Measurements from ENCODE around the gene TRIM32.

Gene TRIM32

GRCh38 chr9:116646661-116647514 is 40.2 kb upstream of the TRIM32 start:
- no peak overlapping the region for H3K4me3 ChIP-seq (ENCODE audit: low read depth, low read length)
- TF ChIP-seq CTCF (IDR thresholded peaks at IDR 0.05; ENCODE audit: borderline replicate concordance, insufficient read depth, low read depth, low read length), result peak; percentile 50

GRCh38 chr9:116647515-116647809 is 39.6 kb upstream of the TRIM32 start:
- TF ChIP-seq CTCF (IDR thresholded peaks at IDR 0.05; ENCODE audit: borderline replicate concordance, insufficient read depth, low read depth, low read length), result no peak
- H3K4me3 ChIP-seq (ENCODE audit: low read depth, low read length), result no peak overlapping the region

GRCh38 chr9:116653348-116654058 is 33.6 kb upstream of the TRIM32 start:
- no peak for TF ChIP-seq CTCF (IDR thresholded peaks at IDR 0.05; ENCODE audit: borderline replicate concordance, insufficient read depth, low read depth, low read length)
- no peak overlapping the region for H3K4me3 ChIP-seq (ENCODE audit: low read depth, low read length)

GRCh38 chr9:116654059-116654355 is 33.1 kb upstream of the TRIM32 start:
- no peak for TF ChIP-seq CTCF (IDR thresholded peaks at IDR 0.05; ENCODE audit: borderline replicate concordance, insufficient read depth, low read depth, low read length)
- H3K4me3 ChIP-seq (ENCODE audit: low read depth, low read length), result no peak overlapping the region

- TF ChIP-seq CTCF (IDR thresholded peaks at IDR 0.05; ENCODE audit: borderline replicate concordance, insufficient read depth, low read depth, low read length), result no peak
- no peak overlapping the region for H3K4me3 ChIP-seq (ENCODE audit: low read depth, low read length)
Measured at GRCh38 chr9:116656501-116656971, 30.6 kb upstream of the TRIM32 start.

- no peak overlapping the region for H3K4me3 ChIP-seq (ENCODE audit: low read depth, low read length)
- no peak for TF ChIP-seq CTCF (IDR thresholded peaks at IDR 0.05; ENCODE audit: borderline replicate concordance, insufficient read depth, low read depth, low read length)
Measured at GRCh38 chr9:116656977-116657376, 30.1 kb upstream of the TRIM32 start.

GRCh38 chr9:116658265-116658664 is 28.8 kb upstream of the TRIM32 start:
- no peak overlapping the region for H3K4me3 ChIP-seq (ENCODE audit: low read depth, low read length)
- TF ChIP-seq CTCF (IDR thresholded peaks at IDR 0.05; ENCODE audit: borderline replicate concordance, insufficient read depth, low read depth, low read length), result no peak

Measured in GM12875 (cell line).